MM.1S (cell line): ENCODE data around the gene ACAD11.

Experiments used
- CTCF ChIP-seq: fragments of 300-600 bp; sonication (generic); IDR thresholded peaks from 2 replicates; pipeline ENCODE4 v1.5.1; 2016; ENCODE audit warnings: antibody characterized with exemption, low read length, mixed read lengths
- EZH2 ChIP-seq: fragments of 300-600 bp; sonication (generic); optimal IDR thresholded peaks from 2 replicates; pipeline ENCODE3; 2017; ENCODE audit warnings: low read depth, mild to moderate bottlenecking, antibody characterized with exemption, low read length, mixed read lengths

- no peak for TF ChIP-seq CTCF
- TF ChIP-seq EZH2: no peak
Observed at GRCh38 chr3:132638706-132639105, 20.9 kb downstream of the ACAD11 start.
